ENCODE results near the gene MAGOHB.
"Not testable (repeated sequence)": the region's sequence is repeated elsewhere in the genome, so short reads cannot be mapped to it uniquely, and the experiment has no call there.

The MAGOHB gene

GRCh38 chr12:10615532-10615931 is 2.1 kb upstream of the MAGOHB start:
- no peak for DNase-seq (ENCODE audit: extremely low read depth, low read depth)
- TF ChIP-seq CTCF (IDR thresholded peaks at IDR 0.05; ENCODE audit: low read depth, low read length), result no peak

GRCh38 chr12:10614056-10614370 is 604 bp upstream of the MAGOHB start:
- no peak for DNase-seq (ENCODE audit: extremely low read depth, low read depth)
- no peak for TF ChIP-seq CTCF (IDR thresholded peaks at IDR 0.05; ENCODE audit: low read depth, low read length)

GRCh38 chr12:10612984-10613348 is 443 bp downstream of the MAGOHB start:
- no peak for DNase-seq (ENCODE audit: extremely low read depth, low read depth)
- no peak for TF ChIP-seq CTCF (IDR thresholded peaks at IDR 0.05; ENCODE audit: low read depth, low read length)

GRCh38 chr12:10612110-10612509 is 1.3 kb downstream of the MAGOHB start:
- no peak for DNase-seq (ENCODE audit: extremely low read depth, low read depth)
- TF ChIP-seq CTCF (IDR thresholded peaks at IDR 0.05; ENCODE audit: low read depth, low read length), result no peak

- not testable (repeated sequence) for DNase-seq (ENCODE audit: extremely low read depth, low read depth)
Measured at GRCh38 chr12:10611258-10611657, 2.2 kb downstream of the MAGOHB start.

GRCh38 chr12:10610188-10610587 is 3.2 kb downstream of the MAGOHB start:
- DNase-seq (ENCODE audit: extremely low read depth, low read depth), result no peak
- TF ChIP-seq CTCF (IDR thresholded peaks at IDR 0.05; ENCODE audit: low read depth, low read length), result no peak

- peak; percentile 35 for TF ChIP-seq CTCF (IDR thresholded peaks at IDR 0.05; ENCODE audit: low read depth, low read length)
- no peak for DNase-seq (ENCODE audit: extremely low read depth, low read depth)
Measured at GRCh38 chr12:10607885-10608458, 5.4 kb downstream of the MAGOHB start.

- no peak for TF ChIP-seq CTCF (IDR thresholded peaks at IDR 0.05; ENCODE audit: low read depth, low read length)
- DNase-seq (ENCODE audit: extremely low read depth, low read depth), result no peak
Measured at GRCh38 chr12:10601860-10602259, 11.5 kb downstream of the MAGOHB start.

Measured in AG09319 (cell line).